HepG2 (cell line): ENCODE measurements around the gene CCDC142. TPM values are rescaled to one million over a fixed set of nuclear protein-coding genes. Genes with fewer than 3 reads are reported as not detected.

Experiments used
- AHR ChIP-seq: IDR thresholded peaks from 2 replicates; pipeline ENCODE4 v1.6.1; 2018; ENCODE audit warnings: missing genetic modification reagents, missing compliant biosample characterization
- ATAD3A ChIP-seq: sonication (generic); formaldehyde crosslinking; IDR thresholded peaks from 2 replicates; pipeline ENCODE4 v1.4.0; 2020; ENCODE audit warnings: missing genetic modification reagents
- BCL6 ChIP-seq: IDR thresholded peaks from 2 replicates; pipeline ENCODE4 v1.6.1; 2016; ENCODE audit warnings: missing genetic modification reagents, missing compliant biosample characterization
- CREB1 ChIP-seq, 2 experiments: fragments of 450-650 bp in 1 of 2; IDR thresholded peaks; 2 replicates each; pipeline ENCODE4 v1.6.1; 2016 to 2017; ENCODE audit warnings: control low read depth in 1 of 2, mild to moderate bottlenecking in 1 of 2, missing compliant biosample characterization in 1 of 2, missing genetic modification characterization in 1 of 2
- GATAD1 ChIP-seq: IDR thresholded peaks from 2 replicates; pipeline ENCODE4 v1.6.1; 2016; ENCODE audit warnings: missing genetic modification reagents, missing compliant biosample characterization
- GRHL1 ChIP-seq: sonication (generic); formaldehyde crosslinking; conservative IDR thresholded peaks from 2 replicates; pipeline ENCODE4 v1.8.0; 2022; ENCODE audit warnings: missing genetic modification reagents
- HOMEZ ChIP-seq: IDR thresholded peaks from 2 replicates; pipeline ENCODE4 v1.6.1; 2016; ENCODE audit warnings: low read depth
- LRRFIP1 ChIP-seq: sonication (generic); formaldehyde crosslinking; conservative IDR thresholded peaks from 2 replicates; pipeline ENCODE4 v1.4.0; 2020; ENCODE audit warnings: missing genetic modification reagents
- MXD1 ChIP-seq: sonication (generic); formaldehyde crosslinking; IDR thresholded peaks from 2 replicates; pipeline ENCODE4 v1.4.0; 2020; ENCODE audit warnings: mild to moderate bottlenecking, missing genetic modification reagents
- MYC ChIP-seq: sonication (generic); formaldehyde crosslinking; IDR thresholded peaks from 2 replicates; pipeline ENCODE4 v1.9.0; 2021; ENCODE audit warnings: missing genetic modification reagents, borderline replicate concordance
- RAD21 ChIP-seq: fragments of 450-650 bp; formaldehyde crosslinking; IDR thresholded peaks from 2 replicates; pipeline ENCODE4 v1.5.0; 2020; ENCODE audit warnings: mild to moderate bottlenecking
- RNF2 ChIP-seq: fragments of 450-650 bp; conservative IDR thresholded peaks from 2 replicates; pipeline ENCODE4 v1.6.1; 2016; ENCODE audit warnings: low read depth
- TCF12 ChIP-seq, 2 experiments: fragments of 450-650 bp in 1 of 2; sonication (generic) in 1 of 2; formaldehyde crosslinking in 1 of 2; IDR thresholded peaks; 2 replicates each; pipeline versions ENCODE4 v1.6.1 to v1.8.0; 2017 to 2022; ENCODE audit warnings: antibody characterized with exemption in 1 of 2, mild to moderate bottlenecking in 1 of 2, missing genetic modification reagents in 1 of 2, moderate library complexity in 1 of 2
- TCF7L2 ChIP-seq: IDR thresholded peaks from 2 replicates; pipeline ENCODE4 v1.6.1; 2011; ENCODE audit warnings: mild to moderate bottlenecking, low read depth, low read length, moderate library complexity
- USF2 ChIP-seq, 2 experiments: sonication (generic) in 1 of 2; formaldehyde crosslinking in 1 of 2; IDR thresholded peaks; 2 replicates each; pipeline versions ENCODE4 v1.5.1 to v1.6.1; 2011 to 2020; ENCODE audit warnings: borderline replicate concordance in 1 of 2, low read depth in 1 of 2, low read length in 1 of 2, mild to moderate bottlenecking in 1 of 2, missing genetic modification reagents in 1 of 2, moderate library complexity in 1 of 2
- ZFP62 ChIP-seq: sonication (generic); formaldehyde crosslinking; IDR thresholded peaks from 2 replicates; pipeline ENCODE4 v1.4.0; 2020; ENCODE audit warnings: missing genetic modification reagents
- ZNF121 ChIP-seq: sonication (generic); formaldehyde crosslinking; IDR thresholded peaks from 2 replicates; pipeline ENCODE4 v1.5.0; 2020; ENCODE audit warnings: mild to moderate bottlenecking, missing genetic modification reagents
- ZNF260 ChIP-seq: sonication (generic); formaldehyde crosslinking; IDR thresholded peaks from 2 replicates; pipeline ENCODE4 v1.4.0; 2020; ENCODE audit warnings: missing genetic modification reagents, low read depth, mild to moderate bottlenecking, borderline replicate concordance
- ZNF44 ChIP-seq: sonication (generic); formaldehyde crosslinking; IDR thresholded peaks from 2 replicates; pipeline ENCODE4 v1.5.1; 2020; ENCODE audit warnings: mild to moderate bottlenecking, missing genetic modification reagents
- ZNF589 ChIP-seq: sonication (generic); formaldehyde crosslinking; conservative IDR thresholded peaks from 2 replicates; pipeline ENCODE4 v1.8.0; 2022; ENCODE audit warnings: mild to moderate bottlenecking, moderate library complexity, missing genetic modification reagents
- polyA plus RNA-seq, 8 experiments: library from polyadenylated mRNA; depleted of rRNA in 3 of 8; stranded (reverse) in 7 of 8; unstranded in 1 of 8; fragments of >200 nt; fragmentation: Illumina TruSeq in 4 of 8; extraction: Trizol in 4 of 8; gene quantifications; 2 replicates each; pipeline versions ENCODE4 v1.2.1 to v1.2.3, GENCODE V29; 2011 to 2016; ENCODE audit warnings: low read depth in 4 of 8, missing spikeins in 1 of 8, mixed read lengths in 1 of 8; ENCODE audit not compliant: insufficient read depth in 1 of 8
- total RNA-seq, 5 experiments: library from RNA; depleted of rRNA; stranded (reverse); fragments of >200 nt; fragmentation: Illumina TruSeq; extraction: Trizol; gene quantifications; 2 replicates each; pipeline ENCODE4 v1.2.3, GENCODE V29; 2016; ENCODE audit warnings: low read depth in 1 of 5

Gene CCDC142
- total and polyA plus RNA-seq, 2 of the 13 experiments (the other 11 are each of a cell fraction or from before 2014, with no cell fraction given) = 14.7 to 30.4 TPM

- TF ChIP-seq RNF2 (no peak), LRRFIP1 (no peak), ZNF260 (CRISPR knock-in tag) (no peak), RAD21 (CRISPR knock-in tag) (0 out of 2 replicates have a peak, but pooled peaks have one; percentile 26), ZNF121 (no peak), GATAD1 (CRISPR knock-in tag) (peak; percentile 93), TCF12 (IDR thresholded peaks at IDR 0.05) (no peak), TCF12 (CRISPR knock-in tag; IDR thresholded peaks at IDR 0.05) (no peak), TCF7L2 (no peak), ZNF44 (no peak), HOMEZ (CRISPR knock-in tag) (0 out of 2 replicates have a peak, but pooled peaks have one; percentile 24), AHR (CRISPR knock-in tag) (no peak), MXD1 (CRISPR knock-in tag) (no peak), ZNF589 (CRISPR knock-in tag) (no peak), ATAD3A (CRISPR knock-in tag) (no peak), GRHL1 (no peak), BCL6 (CRISPR knock-in tag) (no peak), CREB1 (IDR thresholded peaks at IDR 0.05) (peak; percentile 92), CREB1 (CRISPR knock-in tag; IDR thresholded peaks at IDR 0.05) (peak; percentile 97), USF2 (IDR thresholded peaks at IDR 0.05; ENCODE audit: low read depth, low read length) (peak; percentile 2; the same call in 1 of the 2 replicates), USF2 (CRISPR knock-in tag; IDR thresholded peaks at IDR 0.05; ENCODE audit: borderline replicate concordance) (no peak; the same call in 1 of the 2 replicates), MYC (CRISPR knock-in tag) (no peak; the same call in 1 of the 2 replicates), ZFP62 (CRISPR knock-in tag) (no peak)
Measured at GRCh38 chr2:74458132-74458937, 24.5 kb downstream of the CCDC142 start, which contains the start of gene WBP1 (continued).
